SK-N-SH (cell line): Measurements from ENCODE around the gene TMSB10. TPM values are rescaled to one million over a fixed set of nuclear protein-coding genes. Genes with fewer than 3 reads are reported as not detected.
A peak's percentile ranks its signal among the peaks of the same experiment; 100 is the strongest.

Experiments
- CTCF ChIA-PET: fragments of 300-600, 350-600 bp; formaldehyde crosslinking; extraction: SDS; loops from one replicate; lab custom pipeline; 2021; lab: Yijun Ruan, JAX
- POLR2A ChIA-PET: fragments of 350-600 bp; sonication (Branson Sonifier 250); formaldehyde crosslinking; extraction: SDS; loops from one replicate; lab custom pipeline; 2020; ENCODE audit warnings: antibody characterized with exemption, inconsistent platforms; lab: Yijun Ruan, JAX
- DNase-seq: peaks from one replicate; pipeline ENCODE4 v3.0.0; 2012
- H2AFZ ChIP-seq: fragments of 200-600 bp; sonication (generic); 2 replicates; pipeline ENCODE4 v1.8.1; 2016; ENCODE audit warnings: antibody characterized with exemption, mild to moderate bottlenecking, low read depth
- H3F3A ChIP-seq: fragments of 200-600 bp; sonication (generic); replicated peaks from 2 replicates; pipeline ENCODE3; 2016; ENCODE audit warnings: antibody characterized with exemption, mild to moderate bottlenecking; ENCODE audit not compliant: insufficient read depth
- H3K27ac ChIP-seq, 2 experiments: fragments of 200-500 bp in 1 of 2; fragments of 200-600 bp in 1 of 2; sonication (Bioruptor generic) in 1 of 2; sonication (generic), shearing (Covaris generic) in 1 of 2; 2 replicates each; pipeline versions ENCODE4 v1.5.1 to v1.6.1; 2014 to 2016; ENCODE audit warnings: low read depth in 2 of 2, inconsistent platforms in 1 of 2, low read length in 1 of 2, mild to moderate bottlenecking in 1 of 2, mixed read lengths in 1 of 2
- H3K27me3 ChIP-seq: fragments of 200-600 bp; sonication (generic), shearing (Covaris generic); 2 replicates; pipeline ENCODE4 v1.6.1; 2016; ENCODE audit warnings: mixed run types; ENCODE audit not compliant: insufficient read depth
- H3K36me3 ChIP-seq, 2 experiments: fragments of 200-500 bp in 1 of 2; fragments of 200-600 bp in 1 of 2; sonication (Bioruptor generic) in 1 of 2; sonication (generic) in 1 of 2; replicated peaks in 1 of 2; 2 replicates each; pipeline versions ENCODE3 to v1.5.1; 2014 to 2016; ENCODE audit warnings: low read length in 1 of 2, mild to moderate bottlenecking in 1 of 2; ENCODE audit not compliant: insufficient read depth in 2 of 2, control insufficient read depth in 1 of 2
- H3K4me1 ChIP-seq, 2 experiments: fragments of 200-500 bp in 1 of 2; fragments of 200-600 bp in 1 of 2; sonication (Bioruptor generic) in 1 of 2; sonication (generic), shearing (Covaris generic) in 1 of 2; 2 replicates each; pipeline versions ENCODE4 v1.5.1 to v1.6.1; 2014 to 2016; ENCODE audit warnings: low read depth in 1 of 2, low read length in 1 of 2, mixed run types in 1 of 2; ENCODE audit not compliant: insufficient read depth in 2 of 2, control insufficient read depth in 1 of 2
- H3K4me2 ChIP-seq: fragments of 200-600 bp; sonication (generic), shearing (Covaris generic); 2 replicates; pipeline ENCODE4 v1.6.1; 2017; ENCODE audit warnings: mixed run types
- H3K4me3 ChIP-seq, 2 experiments: fragments of 200-500 bp in 1 of 2; fragments of 200-600 bp in 1 of 2; sonication (Bioruptor generic) in 1 of 2; sonication (generic), shearing (Covaris generic) in 1 of 2; 2 replicates each; pipeline versions ENCODE4 v1.5.1 to v1.8.1; 2014 to 2016; ENCODE audit warnings: low read depth in 2 of 2, inconsistent platforms in 1 of 2, low read length in 1 of 2, mild to moderate bottlenecking in 1 of 2, mixed read lengths in 1 of 2, moderate library complexity in 1 of 2
- H3K79me2 ChIP-seq: fragments of 200-600 bp; sonication (generic); 2 replicates; pipeline ENCODE4 v1.8.1; 2017; ENCODE audit warnings: mild to moderate bottlenecking; ENCODE audit not compliant: insufficient read depth
- H3K9ac ChIP-seq: fragments of 200-600 bp; sonication (generic); 2 replicates; pipeline ENCODE4 v1.6.1; 2017; ENCODE audit warnings: mixed run types
- H3K9me2 ChIP-seq: fragments of 200-600 bp; sonication (generic); 2 replicates; pipeline ENCODE4 v1.6.1; 2017; ENCODE audit warnings: mixed run types
- H3K9me3 ChIP-seq: fragments of 200-600 bp; sonication (generic); 2 replicates; pipeline ENCODE4 v1.6.1; 2017; ENCODE audit warnings: mixed run types, mild to moderate bottlenecking, moderate library complexity
- H4K20me1 ChIP-seq: fragments of 200-600 bp; sonication (generic); 2 replicates; pipeline ENCODE4 v1.6.1; 2017; ENCODE audit warnings: mild to moderate bottlenecking, mixed run types; ENCODE audit not compliant: insufficient read depth
- CHD2 ChIP-seq: fragments of 150-350 bp; IDR thresholded peaks from 2 replicates; pipeline ENCODE4 v1.6.1; 2018; ENCODE audit warnings: low read length; ENCODE audit not compliant: partially characterized antibody
- FOSL2 ChIP-seq: IDR thresholded peaks from 2 replicates; pipeline ENCODE4 v1.4.0; 2012; ENCODE audit warnings: low read depth, mild to moderate bottlenecking, moderate library complexity, borderline replicate concordance
- GABPA ChIP-seq: IDR thresholded peaks from 2 replicates; pipeline ENCODE4 v1.4.0; 2012; ENCODE audit warnings: low read depth, mild to moderate bottlenecking
- GATA2 ChIP-seq: sonication (generic); formaldehyde crosslinking; IDR thresholded peaks from 2 replicates; pipeline ENCODE4 v1.5.0; 2020; ENCODE audit warnings: mild to moderate bottlenecking, missing genetic modification reagents
- JUND ChIP-seq: IDR thresholded peaks from 2 replicates; pipeline ENCODE4 v1.4.0; 2012
- NFIC ChIP-seq: IDR thresholded peaks from 2 replicates; pipeline ENCODE4 v1.4.0; 2012; ENCODE audit warnings: borderline replicate concordance
- POLR2AphosphoS5 ChIP-seq: IDR thresholded peaks from 2 replicates; pipeline ENCODE4 v1.6.1; 2012; ENCODE audit warnings: low read depth, low read length
- SIN3A ChIP-seq: IDR thresholded peaks from 2 replicates; pipeline ENCODE4 v1.6.1; 2012; ENCODE audit warnings: low read depth, mild to moderate bottlenecking, low read length, moderate library complexity, borderline replicate concordance
- SMC3 ChIP-seq: IDR thresholded peaks from 2 replicates; pipeline ENCODE4 v1.6.1; 2012; ENCODE audit warnings: low read depth, low read length, improper control_type of control experiment
- TAF1 ChIP-seq: IDR thresholded peaks from 2 replicates; pipeline ENCODE4 v1.6.1; 2012; ENCODE audit warnings: low read depth, mild to moderate bottlenecking, low read length, moderate library complexity, borderline replicate concordance
- TCF12 ChIP-seq: IDR thresholded peaks from 2 replicates; pipeline ENCODE4 v1.4.0; 2012
- WGBS: methylation state at CpG from one replicate; pipeline ENCODE4 v1.1.6; 2017; ENCODE audit warnings: low lambda C conversion rate; 5-methylcytosine and 5-hydroxymethylcytosine counted together
- polyA plus RNA-seq, 3 experiments: library from polyadenylated mRNA; depleted of rRNA; stranded (reverse); fragments of >200 nt; gene quantifications; 2 replicates each; pipeline ENCODE4 v1.2.3, GENCODE V29; 2012
- TF ChIP-seq, protein P1 (sequence below): IDR thresholded peaks from 2 replicates; pipeline ENCODE4 v1.6.1; 2012; ENCODE audit warnings: mild to moderate bottlenecking, low read depth, low read length, moderate library complexity
- TF ChIP-seq, protein P2 (sequence below): fragments of 150-350 bp; IDR thresholded peaks from 2 replicates; pipeline ENCODE4 v1.6.1; 2016; ENCODE audit warnings: mild to moderate bottlenecking, low read depth, low read length
- TF ChIP-seq, protein P3 (sequence below): IDR thresholded peaks from 2 replicates; pipeline ENCODE4; 2012
- TF ChIP-seq, protein P4 (sequence below): IDR thresholded peaks from 2 replicates; pipeline ENCODE4 v1.4.0; 2012; ENCODE audit warnings: low read depth
- TF ChIP-seq, protein P5 (sequence below): IDR thresholded peaks from 2 replicates; pipeline ENCODE4 v1.4.0; 2012; ENCODE audit warnings: low read depth, borderline replicate concordance

Gene TMSB10
- polyA plus RNA-seq, 1 of the 3 experiments (the other 2 are of a cell fraction): 7,920 TPM

DNA sequence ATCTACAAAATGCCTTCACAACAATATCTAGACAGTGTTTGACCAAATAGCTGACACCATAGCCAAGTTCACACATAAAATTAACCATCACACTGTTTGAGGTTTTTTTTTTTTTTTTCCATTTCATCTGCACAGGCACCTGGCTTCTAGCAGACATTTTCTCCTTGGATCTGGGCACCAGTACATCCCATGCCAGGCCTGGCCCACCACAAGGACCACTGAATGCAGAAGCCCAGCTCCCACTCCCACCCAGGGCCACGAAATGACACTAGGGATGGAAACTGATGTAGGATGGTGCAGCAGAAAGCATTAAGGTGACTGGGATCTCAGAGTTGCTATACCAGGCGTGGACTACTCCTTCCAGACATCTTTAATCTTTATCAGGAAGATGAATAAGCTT, 13.0 kb downstream of the TMSB10 start (continued):
- TF ChIP-seq, protein P1, sequence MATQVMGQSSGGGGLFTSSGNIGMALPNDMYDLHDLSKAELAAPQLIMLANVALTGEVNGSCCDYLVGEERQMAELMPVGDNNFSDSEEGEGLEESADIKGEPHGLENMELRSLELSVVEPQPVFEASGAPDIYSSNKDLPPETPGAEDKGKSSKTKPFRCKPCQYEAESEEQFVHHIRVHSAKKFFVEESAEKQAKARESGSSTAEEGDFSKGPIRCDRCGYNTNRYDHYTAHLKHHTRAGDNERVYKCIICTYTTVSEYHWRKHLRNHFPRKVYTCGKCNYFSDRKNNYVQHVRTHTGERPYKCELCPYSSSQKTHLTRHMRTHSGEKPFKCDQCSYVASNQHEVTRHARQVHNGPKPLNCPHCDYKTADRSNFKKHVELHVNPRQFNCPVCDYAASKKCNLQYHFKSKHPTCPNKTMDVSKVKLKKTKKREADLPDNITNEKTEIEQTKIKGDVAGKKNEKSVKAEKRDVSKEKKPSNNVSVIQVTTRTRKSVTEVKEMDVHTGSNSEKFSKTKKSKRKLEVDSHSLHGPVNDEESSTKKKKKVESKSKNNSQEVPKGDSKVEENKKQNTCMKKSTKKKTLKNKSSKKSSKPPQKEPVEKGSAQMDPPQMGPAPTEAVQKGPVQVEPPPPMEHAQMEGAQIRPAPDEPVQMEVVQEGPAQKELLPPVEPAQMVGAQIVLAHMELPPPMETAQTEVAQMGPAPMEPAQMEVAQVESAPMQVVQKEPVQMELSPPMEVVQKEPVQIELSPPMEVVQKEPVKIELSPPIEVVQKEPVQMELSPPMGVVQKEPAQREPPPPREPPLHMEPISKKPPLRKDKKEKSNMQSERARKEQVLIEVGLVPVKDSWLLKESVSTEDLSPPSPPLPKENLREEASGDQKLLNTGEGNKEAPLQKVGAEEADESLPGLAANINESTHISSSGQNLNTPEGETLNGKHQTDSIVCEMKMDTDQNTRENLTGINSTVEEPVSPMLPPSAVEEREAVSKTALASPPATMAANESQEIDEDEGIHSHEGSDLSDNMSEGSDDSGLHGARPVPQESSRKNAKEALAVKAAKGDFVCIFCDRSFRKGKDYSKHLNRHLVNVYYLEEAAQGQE: no peak
- TF ChIP-seq SIN3A: no peak
- TF ChIP-seq, protein P2, sequence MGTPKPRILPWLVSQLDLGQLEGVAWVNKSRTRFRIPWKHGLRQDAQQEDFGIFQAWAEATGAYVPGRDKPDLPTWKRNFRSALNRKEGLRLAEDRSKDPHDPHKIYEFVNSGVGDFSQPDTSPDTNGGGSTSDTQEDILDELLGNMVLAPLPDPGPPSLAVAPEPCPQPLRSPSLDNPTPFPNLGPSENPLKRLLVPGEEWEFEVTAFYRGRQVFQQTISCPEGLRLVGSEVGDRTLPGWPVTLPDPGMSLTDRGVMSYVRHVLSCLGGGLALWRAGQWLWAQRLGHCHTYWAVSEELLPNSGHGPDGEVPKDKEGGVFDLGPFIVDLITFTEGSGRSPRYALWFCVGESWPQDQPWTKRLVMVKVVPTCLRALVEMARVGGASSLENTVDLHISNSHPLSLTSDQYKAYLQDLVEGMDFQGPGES: no peak
- no peak for TF ChIP-seq NFIC
- TF ChIP-seq, all 33 proteins: peak for 0

DNA sequence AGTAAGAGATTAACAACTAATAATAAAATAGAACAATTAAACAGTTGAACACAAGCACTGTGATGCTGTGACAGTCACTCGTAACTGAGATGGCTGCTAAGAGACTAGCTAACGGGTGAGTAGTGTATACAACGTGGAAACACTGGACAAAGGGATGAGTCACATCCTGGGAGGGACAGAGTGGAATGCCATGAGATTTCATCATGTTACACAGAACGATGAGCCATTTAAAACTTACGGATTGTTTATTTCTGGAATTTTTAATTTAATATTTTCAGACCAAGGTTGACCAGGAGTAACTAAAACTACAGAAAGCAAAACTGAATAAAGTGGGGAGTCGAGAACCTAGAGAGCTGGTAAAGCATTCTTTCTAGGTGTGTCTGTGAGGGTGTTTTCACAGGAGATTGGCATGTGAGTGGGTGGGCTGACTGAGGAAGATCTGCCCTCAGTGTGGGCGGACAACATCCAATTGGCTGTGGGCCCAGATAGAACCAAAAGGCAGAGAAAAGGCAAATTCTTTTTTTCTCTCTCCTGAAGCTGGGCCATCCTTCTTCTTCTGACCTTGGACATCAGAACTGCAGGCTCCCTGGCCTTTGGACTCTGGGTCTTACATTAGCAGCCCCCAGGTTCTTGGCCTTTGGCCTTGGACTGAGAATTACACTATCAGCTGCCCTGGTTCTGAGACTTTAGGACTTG, 14.6 kb downstream of the TMSB10 start:
- Histone ChIP-seq H3K79me2 (no peaks in the 10 kb centered on the region), H3K36me3 (no peaks in the 10 kb centered on the region), H3K4me2 (peak overlapping the region; percentile 65), H4K20me1 (no peaks in the 10 kb centered on the region), H3K9me3 (no peaks in the 10 kb centered on the region), H3K27ac (peak overlapping the region; percentile 71 to 96; a peak in 3 of 4 replicates), H2AFZ (peak overlapping the region; percentile 84; the same call in 1 of the 2 replicates)
- ChIA-PET CTCF (interaction anchor here (0.8 to 1.0 kb wide), 2 partner anchors 13 to 98 kb away, joined by 4 read pairs; no protein-coding TSS in a partner anchor), POLR2A (interaction anchor here (0.8 kb wide), 1 partner anchor 73 kb away, joined by 3 read pairs; no protein-coding TSS in a partner anchor)
- 9% methylated on average over 7 of the region's 7 CpGs for WGBS
- no peak for DNase-seq
- TF ChIP-seq, protein P3, sequence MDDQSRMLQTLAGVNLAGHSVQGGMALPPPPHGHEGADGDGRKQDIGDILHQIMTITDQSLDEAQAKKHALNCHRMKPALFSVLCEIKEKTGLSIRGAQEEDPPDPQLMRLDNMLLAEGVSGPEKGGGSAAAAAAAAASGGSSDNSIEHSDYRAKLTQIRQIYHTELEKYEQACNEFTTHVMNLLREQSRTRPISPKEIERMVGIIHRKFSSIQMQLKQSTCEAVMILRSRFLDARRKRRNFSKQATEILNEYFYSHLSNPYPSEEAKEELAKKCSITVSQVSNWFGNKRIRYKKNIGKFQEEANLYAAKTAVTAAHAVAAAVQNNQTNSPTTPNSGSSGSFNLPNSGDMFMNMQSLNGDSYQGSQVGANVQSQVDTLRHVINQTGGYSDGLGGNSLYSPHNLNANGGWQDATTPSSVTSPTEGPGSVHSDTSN: peak; percentile 71
- TF ChIP-seq, protein P4, sequence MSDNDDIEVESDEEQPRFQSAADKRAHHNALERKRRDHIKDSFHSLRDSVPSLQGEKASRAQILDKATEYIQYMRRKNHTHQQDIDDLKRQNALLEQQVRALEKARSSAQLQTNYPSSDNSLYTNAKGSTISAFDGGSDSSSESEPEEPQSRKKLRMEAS: peak; percentile 86
- TF ChIP-seq POLR2AphosphoS5 (peak; percentile 53; the same call in 1 of the 2 replicates), FOSL2 (peak; percentile 87), TAF1 (peak; percentile 15; the same call in 1 of the 2 replicates), SMC3 (no peak), CHD2 (no peak), JUND (peak; percentile 90), NFIC (peak; percentile 53; the same call in 1 of the 2 replicates), TCF12 (peak; percentile 45), SIN3A (0 out of 2 replicates have a peak, but pooled peaks have one; percentile 24), GABPA (no peak), GATA2 (CRISPR knock-in tag) (no peak)
- TF ChIP-seq, protein P5, sequence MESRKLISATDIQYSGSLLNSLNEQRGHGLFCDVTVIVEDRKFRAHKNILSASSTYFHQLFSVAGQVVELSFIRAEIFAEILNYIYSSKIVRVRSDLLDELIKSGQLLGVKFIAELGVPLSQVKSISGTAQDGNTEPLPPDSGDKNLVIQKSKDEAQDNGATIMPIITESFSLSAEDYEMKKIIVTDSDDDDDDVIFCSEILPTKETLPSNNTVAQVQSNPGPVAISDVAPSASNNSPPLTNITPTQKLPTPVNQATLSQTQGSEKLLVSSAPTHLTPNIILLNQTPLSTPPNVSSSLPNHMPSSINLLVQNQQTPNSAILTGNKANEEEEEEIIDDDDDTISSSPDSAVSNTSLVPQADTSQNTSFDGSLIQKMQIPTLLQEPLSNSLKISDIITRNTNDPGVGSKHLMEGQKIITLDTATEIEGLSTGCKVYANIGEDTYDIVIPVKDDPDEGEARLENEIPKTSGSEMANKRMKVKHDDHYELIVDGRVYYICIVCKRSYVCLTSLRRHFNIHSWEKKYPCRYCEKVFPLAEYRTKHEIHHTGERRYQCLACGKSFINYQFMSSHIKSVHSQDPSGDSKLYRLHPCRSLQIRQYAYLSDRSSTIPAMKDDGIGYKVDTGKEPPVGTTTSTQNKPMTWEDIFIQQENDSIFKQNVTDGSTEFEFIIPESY: no peak
- TF ChIP-seq, all 33 proteins: peak for 9
- Histone ChIP-seq H3K4me3 (peak overlapping the region; percentile 19 to 22; a peak in 3 of 4 replicates), H3K9me2 (no peaks in the 10 kb centered on the region), H3K4me1 (peaks cover 0 to 19% of the 10 kb centered on the region in 2 experiments; a peak in 3 of 4 replicates), H3K27me3 (no peaks in the 10 kb centered on the region), H3F3A (peaks cover 22% of the 10 kb centered on the region), H3K9ac (peak overlapping the region; percentile 77)
